ENCODE data around the gene ARMC3. TPM values are rescaled to one million over a fixed set of nuclear protein-coding genes. Genes with fewer than 3 reads are reported as not detected.

Gene ARMC3
- total and polyA plus RNA-seq, 2 donors (not counting 1 experiment from before 2014, with no cell fraction given), result not detected

- POLR2A ChIA-PET, result no interaction called here
- no peak overlapping the region for H3K4me2 ChIP-seq (replicated peaks; ENCODE audit: low read depth, low read length, poor library complexity, severe bottlenecking)
Observed at GRCh38 chr10:22915314-22915713, 12.5 kb upstream of the ARMC3 start.

GRCh38 chr10:22925088-22925487 lies 2.8 kb upstream of the ARMC3 start:
- ChIA-PET CTCF (interaction anchor here (0.8 kb wide), 1 partner anchor 14 kb away, joined by 3 read pairs; no protein-coding TSS in a partner anchor), POLR2A (no interaction called here)
- Histone ChIP-seq H3K4me2 (replicated peaks; ENCODE audit: low read depth, low read length, poor library complexity, severe bottlenecking) (no peak overlapping the region), H3K27me3 (replicated peaks in 1 of 4; ENCODE audit: control extremely low read depth in 1 of 4, control insufficient read depth in 3 of 4, insufficient read depth in 4 of 4, low read length in 3 of 4) (peaks cover 0 to 12% (median 9%) of the 10 kb centered on the region in 4 experiments), H3K9ac (ENCODE audit: low read length) (no peak overlapping the region), H4K20me1 (ENCODE audit: control insufficient read depth, insufficient read depth, low read length, poor library complexity, severe bottlenecking) (no peaks in the 10 kb centered on the region), H3K9me3 (ENCODE audit: control extremely low read depth in 1 of 3, control insufficient read depth in 2 of 3, insufficient read depth in 1 of 3, low read length in 2 of 3) (peaks cover 0 to 5% (median 3%) of the 10 kb centered on the region in 3 donors), H3K4me3 (ENCODE audit: control extremely low read depth in 1 of 5, extremely low read depth in 1 of 5, insufficient read depth in 1 of 5, low read depth in 2 of 5, low read length in 4 of 5) (no peak overlapping the region), H2AFZ (ENCODE audit: insufficient read depth, low read depth, low read length, poor library complexity, severe bottlenecking) (no peak overlapping the region), H3K27ac (ENCODE audit: low read length in 2 of 2) (no peak overlapping the region), H3K4me1 (ENCODE audit: control insufficient read depth in 2 of 2, insufficient read depth in 2 of 2, low read length in 2 of 2) (peaks cover 12% of the 10 kb centered on the region in 2 donors), H3K79me2 (ENCODE audit: control insufficient read depth, insufficient read depth, low read length) (no peaks in the 10 kb centered on the region), H3K36me3 (replicated peaks in 1 of 2; ENCODE audit: control extremely low read depth in 1 of 2, control insufficient read depth in 1 of 2, extremely low read depth in 1 of 2, insufficient read depth in 2 of 2, low read length in 1 of 2) (no peaks in the 10 kb centered on the region)
- H3K27me3 Mint-ChIP-seq, result peaks cover 25% of the 10 kb centered on the region
- TF ChIP-seq CTCF (IDR thresholded peaks at IDR 0.05), result no peak
- TF ChIP-seq EZH2 (IDR thresholded peaks at IDR 0.05; ENCODE audit: borderline replicate concordance, insufficient read depth, low read depth, low read length, poor library complexity, severe bottlenecking), result no peak
- intact Hi-C loops (cut with micrococcal nuclease), result no loop called here
- no peak overlapping the region for H3K4me3 Mint-ChIP-seq
- 50% methylated on average over 1 of the region's 1 CpG for WGBS (ENCODE audit: insufficient coverage)
- no peak overlapping the region for H3K27ac Mint-ChIP-seq
- H3K9me3 Mint-ChIP-seq (ENCODE audit: insufficient read depth), result peaks cover 2% of the 10 kb centered on the region
- no peaks in the 10 kb centered on the region for H3K4me1 Mint-ChIP-seq
- ATAC-seq (ENCODE audit: low read depth) (no peak), DNase-seq (no peak)

More at GRCh38 chr10:22915314-22915713, 12.5 kb upstream of the ARMC3 start:
- DNase-seq (no peak), ATAC-seq (ENCODE audit: low read depth) (no peak)
- Histone ChIP-seq H2AFZ (ENCODE audit: insufficient read depth, low read depth, low read length, poor library complexity, severe bottlenecking) (no peak overlapping the region), H3K36me3 (replicated peaks in 1 of 2; ENCODE audit: control extremely low read depth in 1 of 2, control insufficient read depth in 1 of 2, extremely low read depth in 1 of 2, insufficient read depth in 2 of 2, low read length in 1 of 2) (no peaks in the 10 kb centered on the region), H3K9me3 (ENCODE audit: control extremely low read depth in 1 of 3, control insufficient read depth in 2 of 3, insufficient read depth in 1 of 3, low read length in 2 of 3) (peaks cover 0 to 1% (median 0%) of the 10 kb centered on the region in 3 donors), H3K79me2 (ENCODE audit: control insufficient read depth, insufficient read depth, low read length) (no peaks in the 10 kb centered on the region), H3K27ac (ENCODE audit: low read length in 2 of 2) (no peak overlapping the region), H3K4me1 (ENCODE audit: control insufficient read depth in 2 of 2, insufficient read depth in 2 of 2, low read length in 2 of 2) (no peaks in the 10 kb centered on the region), H3K27me3 (replicated peaks in 1 of 4; ENCODE audit: control extremely low read depth in 1 of 4, control insufficient read depth in 3 of 4, insufficient read depth in 4 of 4, low read length in 3 of 4) (peaks cover 0 to 6% (median 0%) of the 10 kb centered on the region in 4 experiments), H3K9ac (ENCODE audit: low read length) (no peak overlapping the region), H3K4me3 (ENCODE audit: control extremely low read depth in 1 of 5, extremely low read depth in 1 of 5, insufficient read depth in 1 of 5, low read depth in 2 of 5, low read length in 4 of 5) (no peak overlapping the region), H4K20me1 (ENCODE audit: control insufficient read depth, insufficient read depth, low read length, poor library complexity, severe bottlenecking) (no peaks in the 10 kb centered on the region)
- H3K4me1 Mint-ChIP-seq, result no peaks in the 10 kb centered on the region
- no peak for TF ChIP-seq CTCF (IDR thresholded peaks at IDR 0.05)
- TF ChIP-seq EZH2 (IDR thresholded peaks at IDR 0.05; ENCODE audit: borderline replicate concordance, insufficient read depth, low read depth, low read length, poor library complexity, severe bottlenecking), result no peak
- WGBS (ENCODE audit: insufficient coverage), result no CpG with 5 or more reads among the region's 3 CpGs
- intact Hi-C loops (cut with micrococcal nuclease), result no loop called here
- CTCF ChIA-PET, result no interaction called here
- peaks cover 2% of the 10 kb centered on the region for H3K9me3 Mint-ChIP-seq (ENCODE audit: insufficient read depth)
- H3K4me3 Mint-ChIP-seq, result no peak overlapping the region
- H3K27me3 Mint-ChIP-seq, result peaks cover 13% of the 10 kb centered on the region
- H3K27ac Mint-ChIP-seq, result no peak overlapping the region
